GM18498 (cell line): ENCODE measurements around the gene MSANTD7.
"Not testable (repeated sequence)": the region's sequence is repeated elsewhere in the genome, so short reads cannot be mapped to it uniquely, and the experiment has no call there.

Experiments used
- ATAC-seq: cut with Tn5 transposase; IDR thresholded peaks from one replicate; pipeline ENCODE4 v1.9.1; 2021; ENCODE audit warnings: mild to moderate bottlenecking, moderate library complexity; ENCODE audit not compliant: unreplicated experiment

Gene MSANTD7

DNA sequence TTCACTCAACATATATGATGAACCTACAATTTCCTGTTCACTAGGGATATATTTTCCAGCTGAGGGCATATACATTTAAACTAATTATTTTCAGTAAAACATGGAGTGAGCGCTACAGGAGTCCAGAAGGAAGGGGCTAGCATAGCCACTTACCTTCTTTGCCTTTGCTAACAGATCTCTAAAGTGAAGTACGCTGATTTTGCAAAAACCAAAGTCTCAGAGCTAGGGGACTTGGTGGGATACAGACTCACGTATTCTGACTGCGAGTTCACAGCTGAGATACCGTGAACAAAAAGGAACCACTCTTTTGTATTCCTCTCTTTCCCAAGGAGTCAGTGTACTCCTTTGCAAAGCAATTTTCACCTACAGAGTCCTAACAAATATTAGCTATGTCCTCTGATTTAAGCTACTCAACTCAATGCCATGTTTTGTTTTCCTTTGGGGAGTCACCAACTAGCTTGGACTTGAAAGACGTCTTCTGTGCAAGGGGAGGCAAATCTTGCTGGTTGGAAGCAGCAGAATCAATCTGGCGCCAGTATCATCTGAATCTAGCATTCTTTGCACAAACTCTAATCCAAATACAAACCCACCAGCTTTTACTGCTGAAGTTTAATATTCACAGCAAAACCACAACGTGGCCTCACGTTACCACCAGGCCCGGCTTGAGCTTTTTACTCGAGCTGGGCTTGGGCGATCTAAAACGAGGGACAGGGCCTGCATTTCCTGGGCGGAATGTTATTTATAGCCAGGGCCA is 926 bp upstream of the MSANTD7 start:
- no peak for ATAC-seq

DNA sequence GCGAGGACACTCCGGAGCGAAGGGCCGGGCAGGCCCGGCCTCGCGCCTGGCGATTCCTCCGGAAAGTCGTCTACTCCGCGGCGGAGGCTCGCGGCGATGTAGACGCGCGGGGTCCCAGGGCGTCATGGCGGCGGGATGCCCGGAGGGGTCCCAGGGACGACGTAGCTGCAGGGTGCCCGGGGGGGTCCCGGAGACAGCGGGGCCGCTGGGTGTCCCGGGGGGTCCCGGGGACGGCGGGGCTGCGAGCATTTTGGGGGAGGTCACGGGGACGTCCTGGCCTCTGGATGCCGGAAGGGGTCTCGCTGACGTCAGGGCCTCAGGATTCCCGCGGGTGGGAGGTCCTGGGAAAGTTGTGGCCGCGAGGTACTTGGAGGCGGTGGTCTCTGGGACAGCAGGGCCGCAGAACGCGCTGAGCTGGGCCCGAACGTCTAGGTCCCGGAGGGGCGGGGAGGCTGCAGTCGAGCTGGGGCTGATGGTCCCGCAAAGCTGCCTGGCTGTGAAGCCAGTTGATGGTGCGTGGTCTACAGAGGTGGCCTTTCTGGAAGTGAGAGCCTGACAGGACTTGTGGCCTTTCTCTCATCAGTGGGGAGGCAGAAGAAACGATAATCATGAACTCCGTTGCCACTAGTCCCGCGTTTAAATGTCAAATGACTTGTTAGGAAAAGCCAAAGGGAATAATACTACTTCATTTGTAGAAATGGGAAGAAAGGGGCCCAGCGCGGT is 637 bp downstream of the MSANTD7 start:
- peak; percentile 11 for ATAC-seq

DNA sequence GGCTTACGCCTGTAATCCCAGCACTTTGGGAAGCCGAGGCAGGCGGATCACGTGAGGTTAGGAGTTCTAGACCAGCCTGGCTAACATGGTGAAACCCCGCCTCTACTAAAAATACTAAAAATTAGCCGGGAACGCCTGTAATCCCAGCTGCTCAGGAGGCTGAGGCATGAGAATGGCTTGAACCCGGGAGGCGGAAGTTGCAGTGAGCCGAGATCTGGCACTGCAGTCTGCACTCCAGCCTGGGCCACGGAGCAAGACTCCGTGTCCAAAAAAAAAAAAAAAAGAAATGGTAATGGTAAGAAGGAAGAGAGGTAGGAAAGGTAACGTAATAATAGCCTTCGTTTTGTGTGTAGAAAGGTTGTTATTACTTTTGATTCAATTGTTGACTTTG is 1.2 kb downstream of the MSANTD7 start:
- ATAC-seq: no peak

DNA sequence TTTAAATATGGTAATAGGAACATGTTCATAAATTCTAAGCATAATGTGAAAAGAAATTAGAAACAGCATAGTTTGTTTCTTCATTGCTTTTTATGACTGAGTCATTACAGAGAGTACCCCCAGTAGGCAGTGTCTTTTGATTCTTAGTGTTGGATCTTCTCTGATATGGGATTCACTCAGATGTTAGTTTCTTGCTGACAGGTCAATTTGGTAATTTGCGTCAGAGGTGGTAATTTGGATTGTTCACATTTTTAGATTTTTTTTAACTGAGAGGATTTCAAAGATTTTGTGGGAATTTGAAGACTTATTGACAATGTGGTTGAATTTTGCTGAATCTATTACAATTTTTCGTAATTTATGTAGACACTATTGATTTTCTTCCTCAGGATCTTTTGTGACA is 2.1 kb downstream of the MSANTD7 start:
- ATAC-seq: no peak

DNA sequence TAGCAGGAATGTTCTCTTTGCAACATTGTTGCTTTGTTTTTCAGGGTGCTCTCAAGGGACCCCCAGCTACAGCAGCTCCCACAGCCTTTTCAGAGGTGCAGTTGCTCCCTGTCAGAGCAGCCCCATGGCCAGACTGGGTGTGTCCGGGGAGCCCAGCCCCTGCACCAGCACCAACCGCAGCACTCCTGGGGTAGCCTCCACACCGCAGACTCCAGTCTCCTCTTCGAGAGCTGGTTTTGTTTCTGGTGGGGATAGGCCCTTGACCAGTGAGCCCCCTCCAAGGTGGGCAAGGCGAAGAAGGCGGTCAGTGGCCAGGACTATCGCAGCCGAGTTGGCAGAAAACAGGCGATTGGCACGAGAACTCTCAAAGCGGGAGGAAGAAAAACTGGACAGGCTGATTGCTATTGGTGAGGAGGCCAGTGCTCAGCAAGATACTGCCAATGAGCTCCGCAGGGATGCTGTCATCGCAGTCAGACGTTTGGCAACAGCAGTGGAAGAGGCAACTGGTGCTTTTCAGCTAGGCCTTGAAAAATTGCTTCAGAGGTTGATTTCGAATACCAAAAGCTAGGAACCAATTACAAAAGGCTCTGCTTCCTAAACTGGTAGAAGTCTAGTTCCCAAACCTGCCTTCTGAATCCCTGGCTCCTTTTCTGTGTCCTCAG is 5.4 kb downstream of the MSANTD7 start:
- no peak for ATAC-seq

DNA sequence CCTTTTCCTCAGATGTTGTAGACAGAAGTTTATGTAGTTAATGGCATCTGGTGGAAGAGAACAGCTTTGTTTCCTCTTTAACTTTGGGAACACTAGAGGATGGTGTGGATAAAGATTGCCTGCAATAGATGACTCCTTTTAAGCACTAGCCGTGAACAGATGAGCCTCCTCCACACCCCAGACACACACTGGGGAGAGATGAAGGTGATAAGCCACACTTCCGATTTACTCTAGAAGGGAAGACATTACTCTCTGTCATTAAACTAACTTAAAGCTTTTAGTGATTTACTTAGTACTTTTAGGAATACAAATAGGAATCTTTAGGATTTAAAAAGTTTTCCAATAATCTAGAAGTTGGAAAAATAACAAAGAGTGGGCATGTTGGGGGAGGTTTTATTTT is 6.8 kb downstream of the MSANTD7 start:
- ATAC-seq: no peak

DNA sequence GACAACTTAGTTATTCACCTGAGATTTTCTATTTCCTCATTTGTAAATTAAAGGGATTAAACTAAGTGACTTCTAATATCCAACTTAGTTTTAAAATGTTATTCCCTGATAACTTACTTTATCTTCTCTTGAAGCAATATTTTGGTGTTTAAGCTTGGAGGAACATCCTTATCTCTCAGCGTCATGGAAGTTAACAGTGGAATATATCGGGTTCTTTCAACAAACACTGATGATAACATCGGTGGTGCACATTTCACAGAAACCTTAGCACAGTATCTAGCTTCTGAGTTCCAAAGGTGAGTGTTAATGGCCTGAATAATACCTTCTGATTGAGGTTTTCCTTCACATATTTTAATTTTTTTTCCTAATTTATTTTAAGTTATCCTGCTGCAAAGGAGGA is 14.1 kb downstream of the MSANTD7 start:
- no peak for ATAC-seq

DNA sequence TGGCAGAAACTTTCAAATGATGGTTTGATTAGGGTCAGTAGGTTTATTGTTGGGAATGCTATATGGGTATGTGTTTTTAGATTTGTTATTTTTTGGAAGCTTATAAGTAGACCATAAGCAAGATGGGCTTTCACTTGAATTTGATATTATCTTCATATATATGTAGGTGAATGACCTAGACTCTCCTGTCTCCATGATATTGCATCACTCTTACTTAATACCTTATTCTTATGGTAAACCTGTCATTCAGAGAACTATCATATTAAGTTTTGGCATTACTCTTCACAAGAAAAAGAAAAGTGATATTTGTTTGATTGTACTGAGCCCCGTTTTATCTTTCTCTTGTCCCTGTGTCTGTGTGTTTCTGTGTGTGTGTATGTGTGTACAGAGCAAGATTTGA is 17.3 kb downstream of the MSANTD7 start:
- ATAC-seq: no peak

DNA sequence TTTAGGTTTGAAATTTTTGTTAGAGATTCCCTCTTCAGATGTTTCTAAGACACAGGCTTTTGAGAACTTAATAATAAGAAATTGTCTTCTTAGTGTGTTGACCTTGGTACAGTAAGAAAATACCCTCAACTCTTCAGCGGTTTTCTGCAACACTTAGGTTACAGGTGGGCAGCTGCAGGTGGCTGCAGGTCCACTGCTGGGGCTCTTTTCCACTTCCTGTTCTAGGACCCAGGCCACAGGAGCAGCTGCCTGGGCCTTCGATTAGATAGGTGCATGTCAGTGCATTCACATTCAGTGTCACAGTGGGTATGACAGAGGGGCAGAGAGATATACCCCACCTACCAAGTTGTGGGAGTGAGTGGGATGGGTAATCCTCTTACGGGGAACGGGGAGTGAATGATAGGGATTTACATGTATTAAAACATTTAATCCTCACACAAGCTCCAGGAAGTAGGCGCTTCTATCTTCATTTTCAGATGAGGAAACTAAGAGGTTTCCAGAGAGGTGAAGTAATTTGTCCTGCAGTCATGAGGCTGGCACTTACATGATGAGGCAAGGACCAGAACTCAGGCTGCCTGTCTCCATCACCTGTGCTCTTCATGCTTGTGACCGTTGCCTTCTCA is 20.3 kb downstream of the MSANTD7 start:
- no peak for ATAC-seq

DNA sequence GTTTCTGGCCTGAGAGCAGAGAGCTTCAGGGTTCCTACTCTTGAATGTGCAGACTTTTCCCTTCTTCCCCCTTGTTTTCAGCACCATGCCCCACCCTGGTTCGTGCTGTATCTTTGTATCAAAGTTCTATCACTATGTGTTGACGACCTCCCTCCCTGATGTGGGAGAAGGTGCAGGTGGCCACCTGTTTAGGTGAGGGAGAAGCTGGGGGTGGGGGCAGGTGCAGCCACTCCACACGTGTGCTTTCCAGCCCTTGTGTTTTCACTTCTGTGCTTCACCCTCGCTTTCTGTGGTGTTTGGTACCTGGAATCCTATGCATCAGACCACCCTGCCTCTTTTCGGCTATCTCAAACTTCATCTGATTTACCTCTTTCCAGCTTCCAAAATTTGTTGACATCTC is 20.9 kb downstream of the MSANTD7 start:
- no peak for ATAC-seq

DNA sequence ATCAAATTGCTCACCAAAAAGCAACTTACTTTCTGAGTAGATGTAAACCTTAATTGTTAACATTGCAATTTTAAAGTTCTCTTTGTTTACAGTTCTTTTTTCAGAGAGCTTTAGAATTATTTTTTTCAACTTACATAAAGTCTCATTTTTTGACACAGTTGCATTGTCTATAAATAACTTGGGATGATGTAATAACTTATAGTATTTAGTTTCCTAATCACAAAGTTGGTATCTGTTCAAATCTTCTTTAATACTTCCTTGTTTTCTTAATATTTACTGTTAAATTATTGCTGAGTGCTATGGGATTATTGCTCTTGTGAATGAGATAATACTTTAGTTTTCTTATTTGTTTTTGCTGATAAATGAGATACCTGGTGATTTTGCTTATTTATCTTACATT is 21.7 kb downstream of the MSANTD7 start:
- no peak for ATAC-seq

DNA sequence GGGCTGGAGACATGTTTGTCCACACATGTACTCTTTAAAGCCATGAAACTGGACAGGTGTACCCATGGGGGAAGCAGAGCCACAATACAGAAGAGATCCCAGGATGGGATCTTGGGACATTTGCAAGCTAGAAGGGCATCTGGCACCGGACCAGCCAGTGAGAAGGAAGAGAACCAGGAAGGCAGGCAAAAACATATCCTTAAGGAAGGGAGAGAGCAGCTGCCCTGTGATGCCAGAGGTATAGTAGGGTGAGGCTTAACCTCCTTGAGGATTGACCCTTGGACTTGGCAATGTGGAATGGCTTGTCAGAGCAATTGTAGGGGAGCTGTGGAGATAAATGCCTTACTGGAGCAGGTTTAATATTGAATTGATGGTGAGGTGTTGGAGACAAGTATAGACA is 22.7 kb downstream of the MSANTD7 start:
- ATAC-seq: no peak

DNA sequence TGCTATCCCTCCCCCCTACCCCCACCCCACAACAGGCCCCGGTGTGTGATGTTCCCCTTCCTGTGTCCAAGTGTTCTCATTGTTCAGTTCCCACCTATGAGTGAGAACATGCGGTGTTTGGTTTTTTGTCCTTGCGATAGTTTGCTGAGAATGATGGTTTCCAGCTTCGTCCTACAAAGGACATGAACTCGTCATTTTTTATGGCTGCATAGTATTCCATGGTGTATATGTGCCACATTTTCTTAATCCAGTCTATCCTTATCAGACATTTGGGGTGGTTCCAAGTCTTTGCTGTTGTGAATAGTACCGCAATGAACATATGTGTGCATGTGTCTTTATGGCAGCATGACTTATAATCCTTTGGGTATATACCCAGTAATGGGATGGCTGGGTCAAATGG is 26.4 kb downstream of the MSANTD7 start:
- ATAC-seq: not testable (repeated sequence)

DNA sequence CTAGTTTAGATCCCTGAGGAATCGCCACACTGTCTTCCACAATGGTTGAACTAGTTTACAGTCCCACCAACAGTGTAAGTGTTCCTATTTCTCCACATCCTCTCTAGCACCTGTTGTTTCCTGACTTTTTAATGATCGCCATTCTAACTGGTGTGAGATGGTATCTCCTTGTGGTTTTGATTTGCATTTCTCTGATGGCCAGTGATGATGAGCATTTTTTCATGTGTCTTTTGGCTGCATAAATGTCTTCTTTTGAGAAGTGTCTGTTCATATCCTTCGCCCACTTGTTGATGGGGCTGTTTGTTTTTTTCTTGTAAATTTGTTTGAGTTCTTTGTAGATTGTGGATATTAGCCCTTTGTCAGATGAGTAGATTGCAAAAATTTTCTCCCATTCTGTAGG is 26.8 kb downstream of the MSANTD7 start:
- not testable (repeated sequence) for ATAC-seq

DNA sequence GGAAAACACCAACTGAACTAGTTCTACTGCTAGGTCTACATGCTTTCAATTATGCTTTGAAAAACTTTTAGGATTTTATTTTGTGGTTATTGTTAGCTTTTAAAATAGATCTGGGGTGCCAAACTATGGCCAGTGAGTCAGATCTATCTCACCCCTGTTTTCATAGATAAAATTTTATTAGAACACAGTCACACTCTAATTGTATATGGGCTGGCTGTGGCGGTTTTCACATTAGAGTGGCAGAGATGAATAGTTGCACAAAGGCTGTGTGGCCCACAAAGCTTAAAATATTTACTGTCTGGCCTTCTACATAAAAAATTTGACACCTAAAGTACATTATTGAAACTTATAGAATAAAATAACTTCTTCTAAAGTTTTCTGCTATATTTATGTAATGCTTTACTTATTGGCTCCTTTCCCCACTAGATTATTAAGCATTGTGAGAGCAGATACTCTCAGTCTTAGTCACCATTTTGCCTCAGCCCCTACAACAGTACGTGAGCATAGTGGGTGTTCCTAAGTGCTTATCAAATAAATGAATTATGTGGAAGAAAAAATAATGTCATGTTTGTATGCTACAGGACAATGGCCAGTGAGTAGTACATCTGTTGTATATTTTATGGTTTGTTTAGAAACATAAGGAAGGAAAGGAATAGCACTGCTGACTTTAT is 35.1 kb downstream of the MSANTD7 start:
- peak; percentile 47 for ATAC-seq

DNA sequence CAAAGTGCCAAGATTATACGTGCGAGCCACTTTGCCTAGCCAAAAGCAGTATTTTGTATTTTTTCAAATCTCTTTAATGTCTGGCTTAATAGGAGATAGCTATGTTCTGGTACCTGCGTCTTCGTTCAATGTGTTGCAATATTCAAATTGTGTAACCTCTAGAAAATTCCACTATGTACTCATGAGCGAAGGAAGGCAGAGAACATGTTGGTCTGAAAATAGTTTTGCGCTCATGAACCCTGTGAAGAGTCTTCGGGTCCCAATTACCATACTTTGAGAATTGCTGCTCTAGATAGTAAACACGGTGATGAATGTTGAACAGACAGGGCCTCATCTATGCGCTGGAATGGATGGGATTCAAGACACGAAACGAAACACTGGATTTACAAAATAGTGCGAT is 37.8 kb downstream of the MSANTD7 start:
- no peak for ATAC-seq

DNA sequence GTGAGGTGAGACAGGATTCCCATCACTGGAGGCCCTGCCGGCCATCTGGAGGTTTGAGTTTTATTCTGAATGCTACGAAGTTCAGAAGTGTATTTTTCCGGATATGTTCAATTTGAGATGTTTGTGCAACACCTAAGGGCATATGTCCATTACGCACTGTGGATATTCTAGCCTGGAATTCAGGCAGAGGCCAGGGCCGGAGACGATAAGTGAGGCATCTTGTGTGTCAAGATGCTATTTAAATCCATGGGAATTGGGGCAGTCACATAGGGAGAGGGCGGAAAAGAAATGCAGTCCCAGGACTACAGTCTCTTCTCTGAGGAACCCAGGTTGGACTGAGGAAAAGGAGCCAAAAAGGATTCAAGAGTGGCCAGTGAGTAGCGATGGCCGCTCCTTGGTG is 38.7 kb downstream of the MSANTD7 start:
- no peak for ATAC-seq

DNA sequence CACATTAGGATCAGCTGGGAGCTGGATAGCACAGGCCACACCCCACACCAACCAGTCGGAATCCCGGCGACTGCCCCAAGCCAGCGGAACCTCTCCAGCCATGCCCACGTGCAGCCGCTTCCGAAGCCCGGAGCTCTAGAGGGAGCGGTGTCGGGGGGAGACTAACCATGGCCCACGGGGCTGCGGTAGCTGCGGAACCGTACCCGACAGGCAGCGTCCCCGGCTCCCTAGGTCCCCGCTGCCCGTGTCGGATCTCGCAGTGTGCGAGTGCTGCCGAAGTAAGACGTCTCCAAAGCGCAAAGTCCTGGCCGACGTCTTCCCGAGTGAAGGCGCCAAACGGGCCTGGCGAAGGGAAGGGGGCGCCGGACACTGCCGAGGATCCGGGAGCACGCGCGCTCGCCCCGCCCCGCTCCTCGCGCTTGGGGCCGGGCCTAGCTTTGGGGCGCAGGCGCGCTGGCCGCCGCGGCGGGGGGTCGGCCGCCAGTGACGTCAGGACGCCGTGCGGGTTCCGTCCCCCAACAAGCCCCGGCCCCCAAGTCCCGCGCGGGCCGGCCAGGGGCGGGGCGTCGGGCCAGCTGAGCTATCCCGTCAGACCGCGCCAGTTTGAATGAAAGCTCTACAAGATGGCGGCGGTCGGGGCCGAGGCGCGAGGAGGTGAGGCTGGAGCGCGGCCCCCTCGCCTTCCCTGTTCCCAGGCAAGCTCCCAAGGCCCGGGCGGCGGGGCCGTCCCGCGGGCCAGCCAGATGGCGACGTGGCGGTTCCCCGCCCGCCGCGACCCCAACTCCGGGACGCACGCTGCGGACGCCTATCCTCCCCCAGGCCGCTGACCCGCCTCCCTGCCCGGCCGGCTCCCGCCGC is 40.4 kb downstream of the MSANTD7 start, which contains the start of gene SUV39H2:
SUV39H2 (plus strand) TSS at position 601 of the 858 bp plus-strand sequence; CDS start at position 624, 23 bp downstream.
- ATAC-seq: peak; percentile 95

DNA sequence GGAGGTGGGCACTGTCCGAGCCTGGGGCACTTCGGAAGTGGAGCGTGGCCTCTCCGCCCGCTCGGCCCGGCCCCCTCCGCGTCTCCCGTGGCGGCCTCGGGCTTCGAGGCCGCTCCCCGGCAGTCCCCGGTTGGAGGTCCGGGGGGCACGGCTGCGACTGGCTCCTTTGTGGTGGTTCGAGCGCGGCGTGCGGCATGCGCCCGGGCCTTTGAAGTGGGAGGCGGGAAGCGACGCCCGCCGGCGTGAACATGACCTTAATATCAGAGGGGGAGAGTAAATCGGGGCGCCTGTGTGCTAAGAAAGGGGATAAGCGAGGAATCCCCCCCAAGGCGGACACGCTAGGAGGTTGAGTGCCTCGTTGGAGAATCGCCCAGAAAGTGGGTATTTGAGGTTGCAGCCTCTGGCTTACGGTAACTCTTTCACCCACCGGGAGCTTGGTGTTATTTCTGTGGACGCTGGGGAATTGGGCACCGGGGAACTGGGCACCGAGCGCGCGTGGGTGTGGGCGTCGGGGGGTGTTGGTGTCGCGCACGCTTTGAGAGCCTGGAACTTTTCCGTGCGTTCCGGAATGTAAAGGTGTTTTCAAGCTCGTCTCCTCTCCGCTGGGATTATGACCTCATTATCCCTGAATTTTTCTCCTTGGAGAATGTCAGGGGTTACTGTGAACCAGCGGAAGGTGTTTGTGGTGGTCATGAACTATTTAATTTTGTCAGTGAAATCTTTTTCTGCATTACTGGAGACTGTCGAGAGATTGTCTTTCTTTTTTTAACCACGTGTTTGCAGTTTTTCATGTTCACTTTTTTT is 41.2 kb downstream of the MSANTD7 start:
- ATAC-seq: peak; percentile 28
